Heart right ventricle (tissue), 16 donors: ENCODE results near the gene IKBKE. TPM values are rescaled to one million over a fixed set of nuclear protein-coding genes. Genes with fewer than 3 reads are reported as not detected.
"Not testable (repeated sequence)": the region's sequence is repeated elsewhere in the genome, so short reads cannot be mapped to it uniquely, and the experiment has no call there.

Experiments
- ATAC-seq, 8 donors: fragments of 200-7000 bp; cut with Tn5 transposase; one replicate each; pipeline ENCODE4 v1.9.1; 2020; ENCODE audit warnings: mild to moderate bottlenecking in 8 of 8, moderate library complexity in 8 of 8, moderate number of reproducible peaks in 1 of 8
- DNase-seq, 2 donors: peaks; one replicate each; pipeline ENCODE4 v3.0.0-alpha.2; 2020
- H3K27ac ChIP-seq, 10 donors: fragments of 200-600 bp; sonication (generic) in 2 of 10; one replicate each; pipeline versions ENCODE4 v1.5.0 to v1.8.0; 2020 to 2022; ENCODE audit warnings: mild to moderate bottlenecking in 3 of 10
- H3K27me3 ChIP-seq, 7 donors: fragments of 200-600 bp; one replicate each; pipeline ENCODE4 v1.8.0; 2021 to 2022; ENCODE audit warnings: mild to moderate bottlenecking in 2 of 7
- H3K36me3 ChIP-seq, 9 donors: fragments of 200-600 bp; sonication (generic) in 1 of 9; one replicate each; pipeline versions ENCODE4 v1.5.0 to v1.8.0; 2020 to 2022; ENCODE audit warnings: mild to moderate bottlenecking in 2 of 9
- H3K4me1 ChIP-seq, 9 donors: fragments of 200-600 bp; sonication (generic) in 1 of 9; one replicate each; pipeline versions ENCODE4 v1.5.0 to v1.8.0; 2020 to 2022; ENCODE audit warnings: mild to moderate bottlenecking in 4 of 9
- H3K4me3 ChIP-seq, 10 donors: fragments of 200-600 bp; sonication (generic) in 2 of 10; one replicate each; pipeline versions ENCODE4 v1.5.0 to v1.8.0; 2020 to 2022; ENCODE audit warnings: mild to moderate bottlenecking in 7 of 10, moderate library complexity in 2 of 10
- H3K9me3 ChIP-seq, 11 donors: fragments of 200-600 bp in 10 of 11; sonication (generic) in 2 of 11; one replicate each; pipeline versions ENCODE4 v1.5.0 to v1.8.0; 2013 to 2022; ENCODE audit warnings: mild to moderate bottlenecking in 2 of 11, control low read depth in 1 of 11, moderate library complexity in 1 of 11
- CTCF ChIP-seq, 9 donors: fragments of 200-600 bp; sonication (generic) in 2 of 9; IDR thresholded peaks; one replicate each; pipeline versions ENCODE4 v1.5.0 to v1.8.0; 2021 to 2022; ENCODE audit warnings: antibody characterized with exemption in 9 of 9, mild to moderate bottlenecking in 5 of 9, moderate library complexity in 1 of 9
- WGBS, 2 donors: extraction: QIAGEN DNeasy Blood & Tissue Kit; methylation state at CpG; one replicate each; pipeline ENCODE4 v1.1.7; 2013; ENCODE audit warnings: inconsistent platforms in 1 of 2; 5-methylcytosine and 5-hydroxymethylcytosine counted together
- intact Hi-C, 10 donors: fragments of 100-400 bp; cut with DNase I; formaldehyde crosslinking; loops; one replicate each; pipeline versions ENCODE4 v1.11.1 to v1.14.2; 2022
- polyA plus RNA-seq, 2 donors: library from polyadenylated mRNA; stranded (reverse); fragments of 200-250 nt; gene quantifications; one replicate each; pipeline ENCODE4 v1.2.3, GENCODE V29; 2013
- total RNA-seq, 10 donors: library from RNA; stranded (reverse); fragmentation: NEBNext Ultra II Directional in 3 of 10; extraction: Animal tissue kit (Norgen Biotek cat#: 25700) in 3 of 10; gene quantifications; one replicate each; pipeline versions ENCODE4 v1.2.1 to v1.2.4, GENCODE V29; 2021 to 2023
- donor health status: Arrhythmogenic right ventricular cardiomyopathy.
- donor health status: ischemic (EF 13 %, LVEDD 7.1; RV severe dilation, severe dysfunction).
- donor health status: healthy with polysubstance abuse.
- donor health status: DM: no; HTN: yes; CAD: no.
- donor health status: DM: no; HTN: no; CAD: no.
- donor health status: ischemic (EF 25% LVEDD 6.9; RV normal size, moderate dysfunction).
- donor health status: ischemic (EF 25% LVEDD 5.7; RV mildly dilated, moderate dysfunction).
- donor health status: healthy.
- donor health status: DM: yes; HTN: yes; CAD: no.
- donor health status: Ischemic cardiomyopathy.
- donor health status: ischemic (EF 35%, LVEDD 5.7; RV mildly dilated, moderate dysfunction).
- donor health status: nonischemic (EF 11% LVEDD 7.7; RV severe dilation, severe dysfunction).
- donor health status: DM: yes; HTN: yes; CAD: no.
- donor health status: PGD.
- donor health status: ischemic (EF 29% LVEDD 5.4; RV normal size, mild dysfunction).
- donor health status: nonischemic (EF 23%, LVEDD 6.1; RV moderate dilation, normal function).

IKBKE gene
- total and polyA plus RNA-seq, 12 donors: 0.29 to 5.4 (median 0.79) TPM

- TF ChIP-seq CTCF (IDR thresholded peaks at IDR 0.05): no peak
- Histone ChIP-seq H3K4me3 (no peak overlapping the region), H3K9me3 (no peaks in the 10 kb centered on the region), H3K36me3 (peaks cover 0 to 91% (median 0%) of the 10 kb centered on the region in 9 donors), H3K4me1 (peaks cover 0 to 10% (median 0%) of the 10 kb centered on the region in 9 donors), H3K27ac (no peak overlapping the region), H3K27me3 (no peaks in the 10 kb centered on the region)
- no peak for DNase-seq
- 89 to 90% methylated on average over 6 to 8 of the region's 8 CpGs for WGBS, 2 donors
- ATAC-seq: no peak
- intact Hi-C loops: loop anchor here in 3 of 10 donors (10.0 kb wide), 1 partner anchor 435 kb away; no protein-coding TSS in a partner anchor
Observed at GRCh38 chr1:206480211-206480610, 9.9 kb downstream of the IKBKE start.

GRCh38 chr1:206482611-206483010, 12.3 kb downstream of the IKBKE start:
- intact Hi-C loops: loop anchor here in 3 of 10 donors (10.0 kb wide), 1 partner anchor 432 kb away; no protein-coding TSS in a partner anchor
- H3K27ac ChIP-seq: no peak overlapping the region
- 98 to 100% methylated on average over 2 of the region's 2 CpGs for WGBS, 2 donors
- peaks cover 0 to 20% (median 9%) of the 10 kb centered on the region in 9 donors for H3K4me1 ChIP-seq
- no peak for TF ChIP-seq CTCF (IDR thresholded peaks at IDR 0.05)
- no peaks in the 10 kb centered on the region for H3K27me3 ChIP-seq
- no peaks in the 10 kb centered on the region for H3K9me3 ChIP-seq
- ATAC-seq (no peak), DNase-seq (no peak)
- no peak overlapping the region for H3K4me3 ChIP-seq
- peaks cover 0 to 86% (median 0%) of the 10 kb centered on the region in 9 donors for H3K36me3 ChIP-seq

- ATAC-seq, H3K9me3 ChIP-seq, H3K4me3 ChIP-seq, DNase-seq, H3K27me3 ChIP-seq, H3K27ac ChIP-seq: not testable (repeated sequence)
- H3K36me3 ChIP-seq: peaks cover 0 to 83% (median 0%) of the 10 kb centered on the region in 9 donors
- 91 to 100% methylated on average over 1 of the region's 1 CpG for WGBS, 2 donors
- H3K4me1 ChIP-seq: peaks cover 0 to 25% (median 9%) of the 10 kb centered on the region in 9 donors
- intact Hi-C loops: loop anchor here in 3 of 10 donors (10.0 kb wide), 1 partner anchor 431 kb away; no protein-coding TSS in a partner anchor
Observed at GRCh38 chr1:206483864-206484263, 13.6 kb downstream of the IKBKE start.

GRCh38 chr1:206484901-206485300, 14.6 kb downstream of the IKBKE start:
- Histone ChIP-seq H3K27ac (no peak overlapping the region), H3K27me3 (no peaks in the 10 kb centered on the region), H3K4me1 (peaks cover 0 to 25% (median 10%) of the 10 kb centered on the region in 9 donors), H3K9me3 (no peaks in the 10 kb centered on the region), H3K36me3 (peaks cover 0 to 81% (median 0%) of the 10 kb centered on the region in 9 donors), H3K4me3 (no peak overlapping the region)
- 94 to 95% methylated on average over 10 of the region's 10 CpGs for WGBS, 2 donors
- ATAC-seq (no peak), DNase-seq (no peak)
- intact Hi-C loops: loop anchor here in 4 of 10 donors (5.0 to 10.0 kb wide), 2 partner anchors 57 to 430 kb away; no protein-coding TSS in a partner anchor
- no peak for TF ChIP-seq CTCF (IDR thresholded peaks at IDR 0.05)
